K562 (cell line): ENCODE measurements around the gene RUNX3. TPM values are rescaled to one million over a fixed set of nuclear protein-coding genes. Genes with fewer than 3 reads are reported as not detected.
A peak's percentile ranks its signal among the peaks of the same experiment; 100 is the strongest.

ENCODE experiments used
- ATAC-seq: fragments of 200-7000 bp; cut with Tn5 transposase; 3 replicates; pipeline ENCODE4 v1.9.1; 2020; ENCODE audit warnings: moderate library complexity
- BruUV-seq: library from RNA; stranded (reverse); fragments of 400-500 nt; replicated peaks from 2 replicates; lab custom pipeline; 2021; lab: Mats Ljungman, UMichigan
- CTCF ChIA-PET: fragments of 300-600 bp; formaldehyde crosslinking; extraction: SDS; loops from one replicate; lab custom pipeline; 2021; ENCODE audit warnings: low intra/inter-chr PET ratio; lab: Yijun Ruan, JAX
- POLR2A ChIA-PET: fragments of 300-600, 350-650 bp; sonication (Branson Sonifier 250); formaldehyde crosslinking; extraction: SDS; loops from one replicate; lab custom pipeline; 2021; ENCODE audit warnings: antibody characterized with exemption, inconsistent platforms; lab: Yijun Ruan, JAX
- DNase-seq, 4 experiments: peaks; one replicate each; pipeline versions ENCODE4 v3.0.0 to v3.0.0-alpha.2; 2011 to 2018; ENCODE audit warnings: low spot score in 3 of 4, mixed read lengths in 3 of 4; ENCODE audit errors: extremely low read depth in 1 of 4
- FAIRE-seq: peaks from 2 replicates; lab custom pipeline; 2011; peaks lifted over from hg19 to GRCh38; lab: Jason Lieb, UNC
- H2AFZ ChIP-seq: 2 replicates; pipeline ENCODE4 v1.6.0; 2011; ENCODE audit warnings: low read depth, low read length, control low read depth, inconsistent platforms
- H3K27ac ChIP-seq: fragments of 200-600 bp; 3 replicates; pipeline ENCODE4 v1.8.0; 2011; ENCODE audit warnings: low read depth, mild to moderate bottlenecking, control low read depth, inconsistent platforms, low read length, moderate library complexity, mixed read lengths; ENCODE audit errors: extremely low read depth
- H3K27me3 ChIP-seq, 2 experiments: fragments of 300-600 bp in 1 of 2; 2 replicates in 1 of 2; 3 replicates in 1 of 2; pipeline versions ENCODE4 v1.6.0 to v1.8.0; 2011; ENCODE audit warnings: inconsistent platforms in 2 of 2, low read length in 2 of 2, mild to moderate bottlenecking in 1 of 2, mixed read lengths in 1 of 2, moderate library complexity in 1 of 2; ENCODE audit not compliant: control insufficient read depth in 2 of 2, insufficient read depth in 2 of 2
- H3K36me3 ChIP-seq: fragments of 300-600 bp; 3 replicates; pipeline ENCODE4 v1.8.0; 2011; ENCODE audit warnings: mild to moderate bottlenecking, low read length, inconsistent platforms; ENCODE audit not compliant: control insufficient read depth, insufficient read depth
- H3K4me1 ChIP-seq, 2 experiments: fragments of 200-600 bp in 1 of 2; replicated peaks in 1 of 2; 2 replicates in 1 of 2; 3 replicates in 1 of 2; pipeline versions ENCODE4 v1.5.1 to v1.8.0; 2011; ENCODE audit warnings: inconsistent platforms in 2 of 2, low read length in 2 of 2, mild to moderate bottlenecking in 1 of 2, mixed read lengths in 1 of 2, moderate library complexity in 1 of 2; ENCODE audit not compliant: control insufficient read depth in 2 of 2, insufficient read depth in 2 of 2
- H3K4me2 ChIP-seq: 2 replicates; pipeline ENCODE4 v1.6.1; 2011; ENCODE audit warnings: low read length, control low read depth, inconsistent platforms, mixed read lengths; ENCODE audit not compliant: insufficient read depth
- H3K4me3 ChIP-seq: fragments of 200-600 bp; sonication (generic), shearing (Covaris generic); 2 replicates; pipeline ENCODE4 v1.5.1; 2016; ENCODE audit warnings: control low read depth, inconsistent platforms
- H3K79me2 ChIP-seq: fragments of 200-600 bp; 3 replicates; pipeline ENCODE4 v1.8.0; 2011; ENCODE audit warnings: low read length, inconsistent platforms; ENCODE audit not compliant: control insufficient read depth, insufficient read depth
- H3K9ac ChIP-seq, 2 experiments: 2 replicates each; pipeline versions ENCODE4 v1.6.0 to v1.6.1; 2011; ENCODE audit warnings: low read depth in 2 of 2, low read length in 2 of 2, control low read depth in 1 of 2, inconsistent platforms in 1 of 2, mild to moderate bottlenecking in 1 of 2, mixed read lengths in 1 of 2; ENCODE audit not compliant: insufficient read depth in 1 of 2
- H3K9me1 ChIP-seq: one replicate; pipeline ENCODE4 v1.6.0; 2011; ENCODE audit warnings: inconsistent platforms, mild to moderate bottlenecking, low read length, moderate library complexity; ENCODE audit not compliant: control insufficient read depth, insufficient read depth
- H3K9me3 ChIP-seq: replicated peaks from 2 replicates; pipeline ENCODE4 v1.5.1; 2011; ENCODE audit warnings: low read depth, low read length, inconsistent platforms; ENCODE audit not compliant: control insufficient read depth, insufficient read depth
- H4K20me1 ChIP-seq: replicated peaks from 2 replicates; pipeline ENCODE4 v1.6.1; 2011; ENCODE audit warnings: low read length, inconsistent platforms, mixed read lengths; ENCODE audit not compliant: control insufficient read depth, insufficient read depth
- BRF1 ChIP-seq: IDR thresholded peaks from 3 replicates; pipeline ENCODE4 v1.6.1; 2011; ENCODE audit warnings: borderline replicate concordance, mild to moderate bottlenecking; ENCODE audit not compliant: insufficient read length; ENCODE audit errors: extremely low read depth
- C11orf30 ChIP-seq: fragments of 450-650 bp; IDR thresholded peaks from 2 replicates; pipeline ENCODE4 v1.6.1; 2016; ENCODE audit warnings: low read depth, mild to moderate bottlenecking
- GABPB2 ChIP-seq: fragments of 250-450 bp; sonication (Bioruptor Pico); conservative IDR thresholded peaks from 2 replicates; pipeline ENCODE4 v1.5.1; 2021; ENCODE audit warnings: mild to moderate bottlenecking
- NFIC ChIP-seq: fragments of 450-650 bp; IDR thresholded peaks from 2 replicates; pipeline ENCODE4 v1.6.1; 2017; ENCODE audit warnings: mild to moderate bottlenecking, inconsistent platforms
- RBBP5 ChIP-seq: fragments of 200-600 bp; sonication (generic); IDR thresholded peaks from 2 replicates; pipeline ENCODE4 v1.6.1; 2012; ENCODE audit warnings: borderline replicate concordance, mild to moderate bottlenecking, low read length, control low read depth, inconsistent platforms; ENCODE audit not compliant: insufficient read depth, poor library complexity, severe bottlenecking
- WGBS: fragments of 100-300 bp; shearing (Covaris generic); methylation state at CpG from one replicate; pipeline ENCODE4 v1.1.6; 2016; ENCODE audit warnings: low coverage, mixed read lengths; ENCODE audit not compliant: insufficient coverage; ENCODE audit errors: missing lambda C conversion rate; 5-methylcytosine and 5-hydroxymethylcytosine counted together
- in situ Hi-C: fragments of 300-500 bp; cut with MboI; formaldehyde crosslinking; loops from 4 replicates; pipeline ENCODE4 v1.15.0; 2018; ENCODE audit warnings: inconsistent platforms, mixed read lengths
- intact Hi-C: fragments of 100-400 bp; cut with micrococcal nuclease; formaldehyde crosslinking; loops from 2 replicates; pipeline ENCODE4 v1.14.2; 2022
- polyA plus RNA-seq, 8 experiments: library from polyadenylated mRNA; depleted of rRNA in 4 of 8; stranded (reverse) in 5 of 8; unstranded in 3 of 8; fragments of >200 nt; fragmentation: Nextera tagmentation in 2 of 8; fragmentation: Illumina TruSeq in 1 of 8; extraction: Ambion mirVana in 2 of 8; extraction: Trizol in 1 of 8; gene quantifications; 2 replicates each; pipeline versions ENCODE4 v1.2.1 to v1.2.3, GENCODE V29; 2011 to 2014; ENCODE audit warnings: inconsistent platforms in 1 of 8, missing spikeins in 1 of 8
- total RNA-seq, 7 experiments: library from RNA; depleted of rRNA in 6 of 7; stranded (reverse); fragments of >200 nt in 6 of 7; fragmentation: Illumina TruSeq in 2 of 7; extraction: Trizol in 2 of 7; gene quantifications; 2 replicates each; pipeline versions ENCODE4 v1.2.1 to v1.2.3, GENCODE V29; 2011 to 2021; ENCODE audit warnings: low replicate concordance in 1 of 7

Gene RUNX3
- total and polyA plus RNA-seq, 9 of the 15 experiments (the other 6 are each of a cell fraction or from before 2014, with no cell fraction given): 0.01 to 0.64 (median 0.09) TPM

DNA sequence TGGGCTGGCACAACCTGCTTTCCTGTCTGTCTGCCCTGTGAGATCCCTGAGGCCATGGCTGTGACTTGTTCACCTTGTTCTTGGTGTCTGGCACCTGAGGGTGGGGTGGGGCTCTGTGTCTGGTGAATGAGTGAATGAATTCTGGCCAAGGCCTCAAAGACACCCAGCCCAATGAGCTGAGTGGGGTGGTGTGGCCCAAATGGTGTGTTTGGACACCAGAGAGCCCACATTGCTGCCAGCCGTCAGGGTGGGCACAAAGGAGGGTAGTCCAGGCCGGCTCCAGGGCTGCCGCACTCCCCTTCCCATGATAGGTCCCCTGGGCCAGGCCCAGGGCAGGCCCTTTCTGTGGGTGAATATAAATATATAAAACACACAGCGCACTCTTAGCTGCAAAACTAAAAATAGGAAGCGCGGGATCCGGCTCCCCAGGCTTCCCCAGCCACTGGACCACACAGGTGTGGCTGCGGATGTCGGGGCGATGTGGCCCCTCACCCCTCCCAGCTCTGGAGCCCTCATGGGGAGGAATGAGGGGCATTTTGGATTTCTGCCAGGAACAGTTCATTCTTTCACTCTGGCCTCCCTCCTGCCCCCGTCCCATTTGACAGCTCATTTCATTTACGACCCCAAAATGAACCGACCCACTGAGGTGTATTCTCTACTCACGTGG is 33.3 kb downstream of the RUNX3 start:
- Histone ChIP-seq H3K9me1 (no peaks in the 10 kb centered on the region), H3K4me2 (no peak overlapping the region), H3K4me1 (peaks cover 0 to under 1% of the 10 kb centered on the region in 2 experiments; a peak in 1 of 5 replicates), H4K20me1 (peaks cover 15% of the 10 kb centered on the region; the same call in 1 of the 2 replicates), H3K79me2 (no peaks in the 10 kb centered on the region), H3K36me3 (no peaks in the 10 kb centered on the region), H3K27me3 (peaks cover 25 to 63% of the 10 kb centered on the region in 2 experiments; a peak in 4 of 5 replicates), H2AFZ (no peak overlapping the region), H3K9me3 (0 out of 2 replicates have a peak, but pooled peaks cover 3% of the 10 kb centered on the region), H3K9ac (no peak overlapping the region), H3K27ac (no peak overlapping the region), H3K4me3 (no peak overlapping the region)
- DNase-seq: no peak
- ChIA-PET CTCF (no interaction called here), POLR2A (interaction anchor here (1.1 to 1.2 kb wide), 3 partner anchors 14 to 28 kb away, joined by 3 to 4 read pairs (median 3); no protein-coding TSS in a partner anchor)
- ATAC-seq: no peak
- intact Hi-C loops: no loop called here
- no peak for FAIRE-seq
- TF ChIP-seq RBBP5: no peak
- peak; percentile 35; the same call in 1 of the 2 replicates for TF ChIP-seq NFIC
- no peak for TF ChIP-seq BRF1
- TF ChIP-seq GABPB2 (CRISPR knock-in tag): no peak
- TF ChIP-seq C11orf30: no peak
- BruUV-seq: no TSS peak
- WGBS: 2% methylated on average over 14 of the region's 14 CpGs
- in situ Hi-C loops: no loop called here
